BJ (cell line): ENCODE data around the gene FANK1. TPM values are rescaled to one million over a fixed set of nuclear protein-coding genes. Genes with fewer than 3 reads are reported as not detected.
"Not testable (repeated sequence)": the region's sequence is repeated elsewhere in the genome, so short reads cannot be mapped to it uniquely, and the experiment has no call there.

Source experiments
- CTCF ChIA-PET: fragments of 350-600 bp; formaldehyde crosslinking; extraction: SDS; loops from one replicate; lab custom pipeline; 2021; ENCODE audit warnings: antibody characterized with exemption, inconsistent platforms; lab: Yijun Ruan, JAX
- POLR2A ChIA-PET: fragments of 300-600 bp; sonication (Branson Sonifier 250); formaldehyde crosslinking; extraction: SDS; loops from one replicate; lab custom pipeline; 2021; ENCODE audit warnings: antibody characterized with exemption; lab: Charles Lee
- DNase-seq: peaks from one replicate; pipeline ENCODE4 v3.0.0-alpha.2; 2011; ENCODE audit warnings: low read depth
- H3K27me3 ChIP-seq: 2 replicates; pipeline ENCODE4 v1.6.0; 2011; ENCODE audit warnings: low read length; ENCODE audit not compliant: control insufficient read depth, insufficient read depth
- H3K36me3 ChIP-seq: 2 replicates; pipeline ENCODE4 v1.5.1; 2011; ENCODE audit warnings: low read length; ENCODE audit not compliant: control insufficient read depth, insufficient read depth
- H3K4me3 ChIP-seq: 2 replicates; pipeline ENCODE4 v1.5.1; 2011; ENCODE audit warnings: low read depth, mild to moderate bottlenecking, control low read depth, low read length
- polyA plus RNA-seq: library from polyadenylated mRNA; depleted of rRNA; stranded (reverse); fragments of >200 nt; gene quantifications from 2 replicates; pipeline ENCODE4 v1.2.3, GENCODE V29; 2011
- TF ChIP-seq, protein P1 (sequence below): IDR thresholded peaks from 2 replicates; pipeline ENCODE4 v1.5.1; 2011; ENCODE audit warnings: low read depth, mild to moderate bottlenecking, control low read depth, inconsistent platforms, low read length, moderate library complexity; ENCODE audit not compliant: insufficient read depth

FANK1 gene
- polyA plus RNA-seq, 1 experiment, result 1.8 TPM

DNA sequence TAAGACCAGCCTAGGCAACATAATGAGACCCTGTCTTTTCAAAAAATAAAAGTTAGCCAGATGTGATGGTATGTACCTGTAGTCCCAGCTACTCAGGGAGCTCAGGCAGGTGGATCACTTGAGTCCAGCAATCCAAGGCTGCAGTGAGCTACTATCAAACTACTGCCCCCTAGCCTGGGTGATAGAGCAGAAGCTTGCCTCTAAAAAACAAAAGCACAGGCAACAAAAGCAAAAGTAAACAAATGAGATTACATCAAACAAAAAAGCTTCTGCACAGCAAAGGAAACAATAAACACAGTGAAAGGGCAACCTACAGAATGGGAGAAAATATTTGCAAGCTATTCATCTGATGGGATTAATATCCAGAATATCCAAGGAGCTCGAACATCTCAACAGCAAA, 65.4 kb downstream of the FANK1 start:
- DNase-seq, result no peak
- ChIA-PET CTCF (no interaction called here), POLR2A (no interaction called here)
- TF ChIP-seq, protein P1, sequence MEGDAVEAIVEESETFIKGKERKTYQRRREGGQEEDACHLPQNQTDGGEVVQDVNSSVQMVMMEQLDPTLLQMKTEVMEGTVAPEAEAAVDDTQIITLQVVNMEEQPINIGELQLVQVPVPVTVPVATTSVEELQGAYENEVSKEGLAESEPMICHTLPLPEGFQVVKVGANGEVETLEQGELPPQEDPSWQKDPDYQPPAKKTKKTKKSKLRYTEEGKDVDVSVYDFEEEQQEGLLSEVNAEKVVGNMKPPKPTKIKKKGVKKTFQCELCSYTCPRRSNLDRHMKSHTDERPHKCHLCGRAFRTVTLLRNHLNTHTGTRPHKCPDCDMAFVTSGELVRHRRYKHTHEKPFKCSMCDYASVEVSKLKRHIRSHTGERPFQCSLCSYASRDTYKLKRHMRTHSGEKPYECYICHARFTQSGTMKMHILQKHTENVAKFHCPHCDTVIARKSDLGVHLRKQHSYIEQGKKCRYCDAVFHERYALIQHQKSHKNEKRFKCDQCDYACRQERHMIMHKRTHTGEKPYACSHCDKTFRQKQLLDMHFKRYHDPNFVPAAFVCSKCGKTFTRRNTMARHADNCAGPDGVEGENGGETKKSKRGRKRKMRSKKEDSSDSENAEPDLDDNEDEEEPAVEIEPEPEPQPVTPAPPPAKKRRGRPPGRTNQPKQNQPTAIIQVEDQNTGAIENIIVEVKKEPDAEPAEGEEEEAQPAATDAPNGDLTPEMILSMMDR, result no peak
- H3K4me3 ChIP-seq, result no peak overlapping the region
- no peaks in the 10 kb centered on the region for H3K27me3 ChIP-seq
- no peaks in the 10 kb centered on the region for H3K36me3 ChIP-seq

DNA sequence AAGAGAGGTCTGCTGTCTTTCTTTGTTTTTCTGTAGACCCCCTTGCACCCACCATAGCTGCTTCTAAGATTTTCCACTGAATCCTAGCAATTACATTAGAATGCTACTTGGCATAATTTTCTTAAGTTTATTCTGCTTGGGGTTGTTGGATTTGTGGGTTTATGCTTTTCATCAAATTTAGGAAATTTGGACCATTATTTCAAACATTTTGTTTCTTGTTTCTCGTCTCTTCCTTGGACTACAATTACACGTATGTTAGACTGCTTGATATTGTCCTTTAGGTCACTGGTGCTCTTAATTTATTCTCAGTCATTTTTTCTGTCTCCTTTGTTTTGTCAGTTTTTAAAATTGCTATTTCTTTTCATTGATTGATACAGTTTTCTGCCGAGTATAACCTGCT, 65.8 kb downstream of the FANK1 start:
- no peak for DNase-seq
- Histone ChIP-seq H3K36me3 (no peaks in the 10 kb centered on the region), H3K27me3 (no peaks in the 10 kb centered on the region), H3K4me3 (no peak overlapping the region)
- TF ChIP-seq, protein P1, result no peak
- ChIA-PET POLR2A (no interaction called here), CTCF (no interaction called here)

DNA sequence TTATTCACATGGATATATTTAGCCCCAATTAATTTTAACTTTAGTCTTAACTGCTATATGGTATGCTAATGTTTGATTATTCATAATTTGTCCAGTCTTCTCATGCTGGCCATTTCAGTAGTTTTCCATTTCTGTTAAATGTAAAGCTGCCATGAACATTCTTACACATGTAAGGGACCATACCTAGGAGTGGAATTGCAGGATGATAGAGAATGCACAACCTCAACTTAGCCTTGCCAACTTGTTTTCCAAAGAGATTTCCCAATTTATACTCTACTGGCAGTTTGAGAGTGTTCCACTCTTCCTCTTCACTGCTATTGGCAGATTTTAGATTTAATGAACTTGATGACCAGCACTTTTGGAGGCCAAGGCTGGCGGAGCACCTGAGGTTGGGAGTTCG, 68.2 kb downstream of the FANK1 start:
- POLR2A ChIA-PET, result interaction anchor here (0.6 kb wide), 1 partner anchor 1950 kb away, joined by 6 read pairs; no protein-coding TSS in a partner anchor
- no peak for DNase-seq
- CTCF ChIA-PET, result interaction anchor here (0.9 kb wide), 2 partner anchors 10 to 16 kb away, joined by 3 read pairs; no protein-coding TSS in a partner anchor
- no peak overlapping the region for H3K4me3 ChIP-seq
- TF ChIP-seq, protein P1, result no peak
- no peaks in the 10 kb centered on the region for H3K27me3 ChIP-seq
- H3K36me3 ChIP-seq, result no peaks in the 10 kb centered on the region

DNA sequence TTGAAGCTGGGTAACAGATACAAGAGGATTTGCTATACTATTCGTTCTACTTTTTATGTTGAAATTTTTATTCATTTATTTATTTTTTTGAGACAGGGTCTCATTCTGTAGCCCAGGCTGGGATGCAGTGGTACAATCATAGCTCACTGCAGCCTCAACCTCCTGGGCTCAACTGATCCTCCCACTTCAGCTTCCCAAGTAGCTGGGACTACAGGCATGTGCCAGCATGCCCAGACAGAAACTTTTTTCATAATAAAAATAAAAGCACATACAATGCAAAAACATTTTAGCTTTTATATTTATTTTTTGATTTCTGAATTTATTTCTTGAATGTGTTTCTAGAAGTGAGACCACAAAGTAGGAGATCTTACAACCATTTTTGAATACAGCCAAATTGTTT, 71.2 kb downstream of the FANK1 start:
- DNase-seq, result no peak
- ChIA-PET POLR2A (no interaction called here), CTCF (interaction anchor here (1.2 kb wide), 1 partner anchor 535 kb away, joined by 3 read pairs; no protein-coding TSS in a partner anchor)
- no peaks in the 10 kb centered on the region for H3K27me3 ChIP-seq
- no peaks in the 10 kb centered on the region for H3K36me3 ChIP-seq
- H3K4me3 ChIP-seq, result no peak overlapping the region
- TF ChIP-seq, protein P1, result no peak

DNA sequence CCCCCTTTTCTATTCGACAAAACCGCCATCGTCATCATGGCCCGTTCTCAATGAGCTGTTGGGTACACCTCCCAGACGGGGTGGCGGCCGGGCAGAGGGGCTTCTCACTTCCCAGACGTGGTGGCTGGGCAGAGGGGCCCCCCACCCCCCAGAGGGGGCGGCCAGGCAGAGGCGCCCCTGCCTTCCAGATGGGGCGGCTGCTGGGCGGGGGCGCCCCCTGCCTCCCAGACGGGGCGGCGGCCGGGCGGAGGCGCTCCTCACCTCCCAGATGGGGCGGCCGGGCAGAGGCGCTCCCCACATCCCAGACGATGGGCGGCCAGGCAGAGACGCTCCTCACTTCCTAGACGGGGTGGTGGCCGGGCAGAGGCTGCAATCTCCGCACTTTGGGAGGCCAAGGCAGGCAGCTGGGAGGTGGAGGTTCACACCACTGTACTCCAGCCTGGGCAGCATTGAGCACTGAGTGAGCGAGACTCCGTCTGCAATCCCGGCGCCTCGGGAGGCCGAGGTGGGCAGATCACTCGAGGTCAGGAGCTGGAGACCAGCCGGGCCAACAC, 73.8 kb downstream of the FANK1 start:
- H3K4me3 ChIP-seq, POLR2A ChIA-PET, H3K36me3 ChIP-seq, DNase-seq, H3K27me3 ChIP-seq: not testable (repeated sequence)
- CTCF ChIA-PET, result interaction anchor here (1.1 to 2.0 kb wide), 2 partner anchors 10 to 12 kb away, joined by 3 to 5 read pairs; no protein-coding TSS in a partner anchor
